GM12878 (cell line): ENCODE data around the gene DOCK2. TPM values are rescaled to one million over a fixed set of nuclear protein-coding genes. Genes with fewer than 3 reads are reported as not detected.

ENCODE experiments used
- ATAC-seq: fragments of 200-7000 bp; cut with Tn5 transposase; 3 replicates; pipeline ENCODE4 v1.9.1; 2020; ENCODE audit warnings: mild to moderate bottlenecking, moderate library complexity
- BruUV-seq: library from RNA; stranded (reverse); fragments of 400-500 nt; replicated peaks from 2 replicates; lab custom pipeline; 2021; lab: Mats Ljungman, UMichigan
- CTCF ChIA-PET: fragments of 300-600 bp; sonication (Branson Sonifier 250); formaldehyde crosslinking; extraction: SDS; loops from one replicate; lab custom pipeline; 2021; ENCODE audit warnings: inconsistent platforms; lab: Yijun Ruan, JAX
- POLR2A ChIA-PET: fragments of 350-600 bp; formaldehyde crosslinking; extraction: SDS; loops from one replicate; lab custom pipeline; 2021; ENCODE audit warnings: inconsistent platforms; lab: Charles Lee
- RAD21 ChIA-PET: fragments of 300-600 bp; sonication (Branson Sonifier 250); formaldehyde crosslinking; loops from one replicate; lab custom pipeline; 2023; ENCODE audit warnings: antibody characterized with exemption; ENCODE audit not compliant: unreplicated experiment; lab: Charles Lee
- SMC1A ChIA-PET: fragments of 300-600 bp; sonication (Branson Sonifier 250); formaldehyde crosslinking; loops from one replicate; lab custom pipeline; 2023; ENCODE audit not compliant: unreplicated experiment, uncharacterized antibody; lab: Charles Lee
- DNase-seq: peaks from one replicate; pipeline ENCODE4 v3.0.0-alpha.2; 2011; ENCODE audit warnings: low read depth, low spot score
- FAIRE-seq: peaks from 3 replicates; lab custom pipeline; 2011; peaks lifted over from hg19 to GRCh38; lab: Jason Lieb, UNC
- H2AFZ ChIP-seq: 2 replicates; pipeline ENCODE4 v1.6.0; 2011; ENCODE audit warnings: low read depth, low read length, control low read depth; ENCODE audit not compliant: control insufficient read depth
- H3K27ac ChIP-seq: 2 replicates; pipeline ENCODE4 v1.5.1; 2011; ENCODE audit warnings: control low read depth; ENCODE audit not compliant: control insufficient read depth, insufficient read depth
- H3K27me3 ChIP-seq, 2 experiments: replicated peaks in 1 of 2; 2 replicates each; pipeline versions ENCODE4 v1.6.0 to v1.6.1; 2011; ENCODE audit warnings: low read length in 1 of 2; ENCODE audit not compliant: control insufficient read depth in 2 of 2, insufficient read depth in 2 of 2
- H3K36me3 ChIP-seq, 2 experiments: 2 replicates each; pipeline ENCODE4 v1.5.1; 2011; ENCODE audit warnings: low read length in 1 of 2; ENCODE audit not compliant: control insufficient read depth in 2 of 2, insufficient read depth in 2 of 2
- H3K4me1 ChIP-seq: 2 replicates; pipeline ENCODE4 v1.6.1; 2011; ENCODE audit warnings: mild to moderate bottlenecking, low read length, moderate library complexity, mixed read lengths; ENCODE audit not compliant: control insufficient read depth, insufficient read depth
- H3K4me2 ChIP-seq: 2 replicates; pipeline ENCODE4 v1.6.0; 2011; ENCODE audit warnings: control low read depth; ENCODE audit not compliant: control insufficient read depth, insufficient read depth
- H3K4me3 ChIP-seq: fragments of 200-600 bp; sonication (generic); 2 replicates; pipeline ENCODE4 v1.5.1; 2016
- H3K79me2 ChIP-seq: 2 replicates; pipeline ENCODE4 v1.6.0; 2011; ENCODE audit warnings: low read length; ENCODE audit not compliant: control insufficient read depth, insufficient read depth
- H3K9ac ChIP-seq: 2 replicates; pipeline ENCODE4 v1.8.0; 2011; ENCODE audit warnings: low read length, control low read depth, mixed read lengths; ENCODE audit not compliant: control insufficient read depth, insufficient read depth
- H3K9me3 ChIP-seq: replicated peaks from 3 replicates; pipeline ENCODE4 v1.5.1; 2011; ENCODE audit warnings: mild to moderate bottlenecking, low read length; ENCODE audit not compliant: control insufficient read depth, insufficient read depth
- H4K20me1 ChIP-seq: 2 replicates; pipeline ENCODE4 v1.6.0; 2011; ENCODE audit not compliant: control insufficient read depth, insufficient read depth
- BHLHE40 ChIP-seq, 2 experiments: fragments of 450-650 bp in 1 of 2; IDR thresholded peaks; 2 replicates each; pipeline ENCODE4 v1.6.1; 2011 to 2017; ENCODE audit warnings: low read depth in 2 of 2, borderline replicate concordance in 1 of 2, improper control_type of control experiment in 1 of 2, low read length in 1 of 2, mild to moderate bottlenecking in 1 of 2
- HDAC2 ChIP-seq: fragments of 200-600 bp; sonication (generic); IDR thresholded peaks from 2 replicates; pipeline ENCODE4 v1.6.1; 2017
- JUNB ChIP-seq: IDR thresholded peaks from 2 replicates; pipeline ENCODE4 v1.6.1; 2016; ENCODE audit warnings: antibody characterized with exemption, mild to moderate bottlenecking
- SIX5 ChIP-seq: IDR thresholded peaks from 2 replicates; pipeline ENCODE4 v1.6.1; 2011; ENCODE audit warnings: mild to moderate bottlenecking, low read depth, low read length, moderate library complexity; ENCODE audit not compliant: severe bottlenecking
- ZNF274 ChIP-seq: IDR thresholded peaks from one replicate; pipeline ENCODE4 v1.8.0; 2011; ENCODE audit not compliant: insufficient read length, insufficient read depth
- WGBS: methylation state at CpG from one replicate; pipeline ENCODE4 v1.1.6; 2016; ENCODE audit warnings: low lambda C conversion rate; ENCODE audit not compliant: insufficient replicate concordance, insufficient coverage; ENCODE audit errors: missing lambda C conversion rate; 5-methylcytosine and 5-hydroxymethylcytosine counted together
- in situ Hi-C: fragments of 300-500 bp; cut with MboI; formaldehyde crosslinking; loops from 9 replicates; pipeline ENCODE4 v1.14.3; 2018; ENCODE audit warnings: mixed read lengths
- intact Hi-C: fragments of 100-400 bp; cut with micrococcal nuclease; formaldehyde crosslinking; loops from one replicate; pipeline ENCODE4 v1.14.2; 2022; ENCODE audit not compliant: unreplicated experiment
- polyA plus RNA-seq, 11 experiments: library from polyadenylated mRNA; depleted of rRNA in 4 of 11; unstranded in 6 of 11; stranded (reverse) in 5 of 11; fragments of >200 nt; fragmentation: Nextera tagmentation in 4 of 11; fragmentation: Illumina TruSeq in 1 of 11; extraction: Ambion mirVana in 4 of 11; extraction: Trizol in 1 of 11; gene quantifications; 1 replicate in 1 of 11; 2 replicates in 10 of 11; pipeline versions ENCODE4 v1.2.1 to v1.2.3, GENCODE V29; 2011 to 2016; ENCODE audit warnings: inconsistent platforms in 2 of 11, missing spikeins in 2 of 11, low read depth in 1 of 11
- total RNA-seq, 4 experiments: library from RNA; depleted of rRNA in 3 of 4; stranded (reverse); fragments of >200 nt in 3 of 4; fragmentation: Illumina TruSeq in 1 of 4; extraction: Trizol in 1 of 4; gene quantifications; 2 replicates each; pipeline versions ENCODE4 v1.2.1 to v1.2.3, GENCODE V29; 2013 to 2021
- TF ChIP-seq, protein P1 (sequence below): fragments of 450-650 bp; IDR thresholded peaks from 2 replicates; pipeline ENCODE4 v1.6.1; 2017; ENCODE audit warnings: mild to moderate bottlenecking, moderate library complexity
- TF ChIP-seq, protein P2 (sequence below): fragments of 450-650 bp; IDR thresholded peaks from 2 replicates; pipeline ENCODE4 v1.6.1; 2017; ENCODE audit warnings: mild to moderate bottlenecking, moderate library complexity

The DOCK2 gene
- total and polyA plus RNA-seq, 10 of the 15 experiments (the other 5 are each of a cell fraction or from before 2014, with no cell fraction given), result 34.2 to 192 (median 118) TPM

GRCh38 chr5:169861433-169861832 lies 224.4 kb downstream of the DOCK2 start:
- in situ Hi-C loops (no loop called here), intact Hi-C loops (no loop called here)
- no TSS peak for BruUV-seq
- ChIA-PET POLR2A (no interaction called here), CTCF (interaction anchor here (0.9 kb wide), 1 partner anchor 11 kb away, joined by 3 read pairs; no protein-coding TSS in a partner anchor), SMC1A (interaction anchor here (1.2 to 3.3 kb wide), 9 partner anchors 9 to 190 kb away, joined by 3 to 12 read pairs (median 5); no protein-coding TSS in a partner anchor), RAD21 (interaction anchor here (1.2 to 2.1 kb wide), 3 partner anchors 23 to 56 kb away, joined by 3 to 9 read pairs (median 4); no protein-coding TSS in a partner anchor)
- Histone ChIP-seq H3K27ac (no peak overlapping the region), H3K79me2 (no peaks in the 10 kb centered on the region; the same call in 1 of the 2 replicates), H4K20me1 (no peaks in the 10 kb centered on the region), H3K9me3 (no peaks in the 10 kb centered on the region), H3K9ac (no peak overlapping the region), H3K4me3 (no peak overlapping the region), H3K4me2 (no peak overlapping the region), H2AFZ (no peak overlapping the region), H3K27me3 (no peaks in the 10 kb centered on the region), H3K36me3 (peaks cover 0 to 4% of the 10 kb centered on the region in 2 experiments; a peak in 2 of 4 replicates), H3K4me1 (0 out of 2 replicates have a peak, but pooled peaks cover 3% of the 10 kb centered on the region)
- WGBS, result 98% methylated on average over 2 of the region's 2 CpGs
- TF ChIP-seq BHLHE40 (IDR thresholded peaks at IDR 0.05; ENCODE audit: borderline replicate concordance in 1 of 2, low read depth in 2 of 2, low read length in 1 of 2) (no peak), ZNF274 (no peak)
- FAIRE-seq (no peak), DNase-seq (no peak), ATAC-seq (no peak)

DNA sequence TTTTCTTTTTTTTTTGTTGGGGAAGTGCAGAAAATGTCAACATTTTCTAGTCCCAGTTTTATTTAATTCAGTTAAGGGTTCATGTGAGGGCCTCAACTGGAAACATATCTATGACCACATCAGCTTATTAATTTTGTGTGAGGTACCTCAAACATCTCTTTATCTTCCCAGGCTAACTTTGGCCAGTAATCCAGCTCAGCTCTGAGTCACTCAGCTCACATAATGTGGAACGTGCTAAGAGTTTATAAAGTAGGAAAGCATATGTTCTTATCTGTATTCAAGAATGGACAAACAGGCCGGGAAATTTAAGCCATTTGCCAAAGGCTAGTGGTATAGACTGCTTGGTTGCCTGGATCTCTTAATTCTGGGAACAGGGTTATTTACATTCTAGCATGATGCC lies 224.9 kb downstream of the DOCK2 start:
- intact Hi-C loops, result no loop called here
- H2AFZ ChIP-seq, result no peak overlapping the region
- 0 out of 2 replicates have a peak, but pooled peaks cover 3% of the 10 kb centered on the region for H3K4me1 ChIP-seq
- TF ChIP-seq, protein P1, sequence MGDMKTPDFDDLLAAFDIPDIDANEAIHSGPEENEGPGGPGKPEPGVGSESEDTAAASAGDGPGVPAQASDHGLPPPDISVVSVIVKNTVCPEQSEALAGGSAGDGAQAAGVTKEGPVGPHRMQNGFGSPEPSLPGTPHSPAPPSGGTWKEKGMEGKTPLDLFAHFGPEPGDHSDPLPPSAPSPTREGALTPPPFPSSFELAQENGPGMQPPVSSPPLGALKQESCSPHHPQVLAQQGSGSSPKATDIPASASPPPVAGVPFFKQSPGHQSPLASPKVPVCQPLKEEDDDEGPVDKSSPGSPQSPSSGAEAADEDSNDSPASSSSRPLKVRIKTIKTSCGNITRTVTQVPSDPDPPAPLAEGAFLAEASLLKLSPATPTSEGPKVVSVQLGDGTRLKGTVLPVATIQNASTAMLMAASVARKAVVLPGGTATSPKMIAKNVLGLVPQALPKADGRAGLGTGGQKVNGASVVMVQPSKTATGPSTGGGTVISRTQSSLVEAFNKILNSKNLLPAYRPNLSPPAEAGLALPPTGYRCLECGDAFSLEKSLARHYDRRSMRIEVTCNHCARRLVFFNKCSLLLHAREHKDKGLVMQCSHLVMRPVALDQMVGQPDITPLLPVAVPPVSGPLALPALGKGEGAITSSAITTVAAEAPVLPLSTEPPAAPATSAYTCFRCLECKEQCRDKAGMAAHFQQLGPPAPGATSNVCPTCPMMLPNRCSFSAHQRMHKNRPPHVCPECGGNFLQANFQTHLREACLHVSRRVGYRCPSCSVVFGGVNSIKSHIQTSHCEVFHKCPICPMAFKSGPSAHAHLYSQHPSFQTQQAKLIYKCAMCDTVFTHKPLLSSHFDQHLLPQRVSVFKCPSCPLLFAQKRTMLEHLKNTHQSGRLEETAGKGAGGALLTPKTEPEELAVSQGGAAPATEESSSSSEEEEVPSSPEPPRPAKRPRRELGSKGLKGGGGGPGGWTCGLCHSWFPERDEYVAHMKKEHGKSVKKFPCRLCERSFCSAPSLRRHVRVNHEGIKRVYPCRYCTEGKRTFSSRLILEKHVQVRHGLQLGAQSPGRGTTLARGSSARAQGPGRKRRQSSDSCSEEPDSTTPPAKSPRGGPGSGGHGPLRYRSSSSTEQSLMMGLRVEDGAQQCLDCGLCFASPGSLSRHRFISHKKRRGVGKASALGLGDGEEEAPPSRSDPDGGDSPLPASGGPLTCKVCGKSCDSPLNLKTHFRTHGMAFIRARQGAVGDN, result no peak
- TF ChIP-seq SIX5 (no peak), JUNB (no peak), HDAC2 (no peak)
- TF ChIP-seq, protein P2, sequence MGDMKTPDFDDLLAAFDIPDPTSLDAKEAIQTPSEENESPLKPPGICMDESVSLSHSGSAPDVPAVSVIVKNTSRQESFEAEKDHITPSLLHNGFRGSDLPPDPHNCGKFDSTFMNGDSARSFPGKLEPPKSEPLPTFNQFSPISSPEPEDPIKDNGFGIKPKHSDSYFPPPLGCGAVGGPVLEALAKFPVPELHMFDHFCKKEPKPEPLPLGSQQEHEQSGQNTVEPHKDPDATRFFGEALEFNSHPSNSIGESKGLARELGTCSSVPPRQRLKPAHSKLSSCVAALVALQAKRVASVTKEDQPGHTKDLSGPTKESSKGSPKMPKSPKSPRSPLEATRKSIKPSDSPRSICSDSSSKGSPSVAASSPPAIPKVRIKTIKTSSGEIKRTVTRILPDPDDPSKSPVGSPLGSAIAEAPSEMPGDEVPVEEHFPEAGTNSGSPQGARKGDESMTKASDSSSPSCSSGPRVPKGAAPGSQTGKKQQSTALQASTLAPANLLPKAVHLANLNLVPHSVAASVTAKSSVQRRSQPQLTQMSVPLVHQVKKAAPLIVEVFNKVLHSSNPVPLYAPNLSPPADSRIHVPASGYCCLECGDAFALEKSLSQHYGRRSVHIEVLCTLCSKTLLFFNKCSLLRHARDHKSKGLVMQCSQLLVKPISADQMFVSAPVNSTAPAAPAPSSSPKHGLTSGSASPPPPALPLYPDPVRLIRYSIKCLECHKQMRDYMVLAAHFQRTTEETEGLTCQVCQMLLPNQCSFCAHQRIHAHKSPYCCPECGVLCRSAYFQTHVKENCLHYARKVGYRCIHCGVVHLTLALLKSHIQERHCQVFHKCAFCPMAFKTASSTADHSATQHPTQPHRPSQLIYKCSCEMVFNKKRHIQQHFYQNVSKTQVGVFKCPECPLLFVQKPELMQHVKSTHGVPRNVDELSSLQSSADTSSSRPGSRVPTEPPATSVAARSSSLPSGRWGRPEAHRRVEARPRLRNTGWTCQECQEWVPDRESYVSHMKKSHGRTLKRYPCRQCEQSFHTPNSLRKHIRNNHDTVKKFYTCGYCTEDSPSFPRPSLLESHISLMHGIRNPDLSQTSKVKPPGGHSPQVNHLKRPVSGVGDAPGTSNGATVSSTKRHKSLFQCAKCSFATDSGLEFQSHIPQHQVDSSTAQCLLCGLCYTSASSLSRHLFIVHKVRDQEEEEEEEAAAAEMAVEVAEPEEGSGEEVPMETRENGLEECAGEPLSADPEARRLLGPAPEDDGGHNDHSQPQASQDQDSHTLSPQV, result no peak

More for the DNA sequence above, 224.9 kb downstream of the DOCK2 start:
- in situ Hi-C loops, result no loop called here
- Histone ChIP-seq H3K79me2 (no peaks in the 10 kb centered on the region; the same call in 1 of the 2 replicates), H4K20me1 (no peaks in the 10 kb centered on the region), H3K4me3 (no peak overlapping the region), H3K27ac (no peak overlapping the region), H3K4me2 (no peak overlapping the region), H3K27me3 (no peaks in the 10 kb centered on the region), H3K9ac (no peak overlapping the region), H3K36me3 (peaks cover 0 to 4% of the 10 kb centered on the region in 2 experiments; a peak in 2 of 4 replicates), H3K9me3 (no peaks in the 10 kb centered on the region)
- 98% methylated on average over 2 of the region's 2 CpGs for WGBS
- SMC1A ChIA-PET, result interaction anchor here (1.3 to 3.3 kb wide), 4 partner anchors 10 to 63 kb away, joined by 4 to 12 read pairs (median 6); no protein-coding TSS in a partner anchor
- FAIRE-seq (no peak), DNase-seq (no peak), ATAC-seq (no peak)
- RAD21 ChIA-PET, result interaction anchor here (1.2 to 2.1 kb wide), 2 partner anchors 42 to 56 kb away, joined by 3 to 9 read pairs; no protein-coding TSS in a partner anchor
- CTCF ChIA-PET, result interaction anchor here (0.9 to 1.0 kb wide), 2 partner anchors 12 to 43 kb away, joined by 3 read pairs; no protein-coding TSS in a partner anchor
- no TSS peak for BruUV-seq
- POLR2A ChIA-PET, result no interaction called here
